Testis (tissue), 2 donors: ENCODE data around the gene CFAP221.

ENCODE experiments used
- CTCF ChIP-seq, 3 experiments: fragments of 450-650 bp in 2 of 3; fragments of 200-600 bp in 1 of 3; sonication (generic) in 1 of 3; IDR thresholded peaks; one replicate each; pipeline ENCODE4 v1.5.1; 2016 to 2019; ENCODE audit warnings: antibody characterized with exemption in 3 of 3, mild to moderate bottlenecking in 2 of 3, moderate library complexity in 1 of 3
- POLR2A ChIP-seq: fragments of 450-650 bp; IDR thresholded peaks from one replicate; pipeline ENCODE4 v1.6.1; 2017; ENCODE audit warnings: antibody characterized with exemption, mild to moderate bottlenecking, moderate library complexity

- TF ChIP-seq CTCF (IDR thresholded peaks at IDR 0.05) (no peak), POLR2A (no peak)
These were observed 133.9 kb downstream of the CFAP221 start for GRCh38 chr2:119678021-119678656.
